Measurements from ENCODE around the gene GABRQ. TPM values are rescaled to one million over a fixed set of nuclear protein-coding genes. Genes with fewer than 3 reads are reported as not detected.
"Not testable (repeated sequence)": the region's sequence is repeated elsewhere in the genome, so short reads cannot be mapped to it uniquely, and the experiment has no call there.

The GABRQ gene
- total RNA-seq, 2 donors from 2014 or later = not detected

GRCh38 chrX:152641996-152642395 lies 4.3 kb downstream of the GABRQ start:
- ATAC-seq (no peak), DNase-seq (ENCODE audit: low spot score) (no peak)
- Mint-ChIP-seq H3K4me1 (ENCODE audit: low read depth in 2 of 2) (no peaks in the 10 kb centered on the region), H3K36me3 (no peaks in the 10 kb centered on the region), H3K27me3 (peaks cover 8 to 9% of the 10 kb centered on the region in 2 donors), H3K4me3 (no peak overlapping the region), H3K9me3 (no peaks in the 10 kb centered on the region), H3K27ac (no peak overlapping the region)

DNA sequence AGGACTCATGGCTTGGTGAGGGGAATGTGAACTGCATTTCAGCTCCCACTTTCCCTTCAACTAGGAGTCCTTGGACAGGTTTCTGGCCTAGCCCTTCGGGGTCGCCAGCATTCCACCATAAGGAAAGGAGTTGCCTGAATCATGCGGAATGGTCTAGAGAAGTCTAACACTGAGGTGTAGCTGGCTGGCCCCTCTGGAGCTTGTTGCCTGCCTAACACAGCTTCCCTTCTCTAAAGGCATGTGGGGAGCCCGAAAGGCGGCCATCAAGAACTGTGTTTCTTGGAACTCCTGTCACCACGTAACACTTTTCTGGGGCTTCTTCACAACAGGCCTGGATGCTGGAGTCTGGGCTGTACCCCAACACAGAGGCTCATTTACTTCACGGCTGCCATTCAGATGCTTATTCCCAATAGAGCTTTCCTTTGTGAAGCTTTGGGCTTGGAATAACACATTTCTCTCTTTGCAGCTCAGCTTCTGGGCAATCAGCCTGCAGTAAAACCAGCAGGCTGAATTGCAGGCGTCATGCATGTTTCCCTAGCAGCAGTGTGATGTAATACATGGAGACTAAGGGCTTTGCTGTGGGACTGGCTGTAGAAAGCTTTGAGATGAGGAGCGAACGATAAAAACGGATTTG lies 5.4 kb downstream of the GABRQ start:
- DNase-seq (ENCODE audit: low spot score) (no peak), ATAC-seq (no peak)
- Mint-ChIP-seq H3K27ac (no peak overlapping the region), H3K36me3 (no peaks in the 10 kb centered on the region), H3K4me1 (ENCODE audit: low read depth in 2 of 2) (no peaks in the 10 kb centered on the region), H3K4me3 (no peak overlapping the region), H3K27me3 (peaks cover 8 to 11% of the 10 kb centered on the region in 2 donors), H3K9me3 (no peaks in the 10 kb centered on the region)

GRCh38 chrX:152646961-152647360 lies 9.3 kb downstream of the GABRQ start:
- Mint-ChIP-seq H3K4me1 (ENCODE audit: low read depth in 2 of 2) (no peaks in the 10 kb centered on the region), H3K27me3 (peaks cover 8 to 11% of the 10 kb centered on the region in 2 donors), H3K27ac (no peak overlapping the region), H3K4me3 (no peak overlapping the region), H3K36me3 (no peaks in the 10 kb centered on the region), H3K9me3 (no peaks in the 10 kb centered on the region)
- ATAC-seq = no peak
- DNase-seq (ENCODE audit: low spot score) = peak; percentile 22

DNA sequence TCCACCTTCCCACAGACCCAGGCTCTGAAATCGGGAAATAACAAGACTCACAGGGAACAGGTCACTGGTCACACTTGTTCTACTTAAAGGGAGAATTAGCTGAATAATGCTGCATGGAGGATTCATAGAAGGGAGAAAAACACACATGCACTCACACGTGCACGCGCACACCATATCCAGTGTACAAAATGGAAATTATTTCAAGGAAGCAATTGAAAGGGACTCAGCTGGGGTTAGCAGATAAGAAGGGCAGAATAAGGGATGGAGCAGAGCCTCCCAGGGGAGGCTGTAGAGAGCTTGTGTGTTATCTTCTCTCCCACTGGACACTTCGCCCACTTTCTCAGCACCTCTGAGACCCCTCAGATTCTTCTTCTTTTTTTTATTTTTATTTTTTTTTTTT lies 10.3 kb downstream of the GABRQ start:
- peaks cover 8 to 11% of the 10 kb centered on the region in 2 donors for H3K27me3 Mint-ChIP-seq
- H3K9me3 Mint-ChIP-seq = no peaks in the 10 kb centered on the region
- H3K27ac Mint-ChIP-seq = no peak overlapping the region
- no peak for ATAC-seq
- peak; percentile 16 for DNase-seq (ENCODE audit: low spot score)
- no peak overlapping the region for H3K4me3 Mint-ChIP-seq
- H3K4me1 Mint-ChIP-seq (ENCODE audit: low read depth in 2 of 2) = no peaks in the 10 kb centered on the region
- H3K36me3 Mint-ChIP-seq = no peaks in the 10 kb centered on the region

DNA sequence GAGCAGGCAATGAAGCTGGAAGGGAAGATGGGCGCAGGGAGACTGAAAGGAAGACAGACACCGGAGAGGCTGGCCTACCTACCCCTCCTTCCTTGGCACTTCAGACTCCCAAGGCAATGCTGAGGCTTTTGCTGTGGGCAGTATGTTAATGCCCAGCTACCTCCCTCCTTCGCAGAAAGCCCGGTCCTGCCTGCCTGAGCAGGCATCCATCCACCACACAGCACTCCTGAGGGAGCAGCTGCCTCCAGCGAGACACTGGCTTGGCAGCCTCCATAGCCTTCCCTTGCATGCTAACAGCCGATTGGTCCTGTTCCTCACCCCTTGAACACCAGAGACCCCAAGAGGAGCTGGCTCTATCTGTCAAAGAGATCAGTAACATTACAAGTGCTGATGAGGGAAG lies 14.4 kb downstream of the GABRQ start:
- DNase-seq (ENCODE audit: low spot score) = no peak
- no peaks in the 10 kb centered on the region for H3K4me1 Mint-ChIP-seq (ENCODE audit: low read depth in 2 of 2)
- H3K27me3 Mint-ChIP-seq = peaks cover 13 to 27% of the 10 kb centered on the region in 2 donors
- H3K9me3 Mint-ChIP-seq = no peaks in the 10 kb centered on the region
- no peak overlapping the region for H3K27ac Mint-ChIP-seq
- ATAC-seq = no peak
- H3K36me3 Mint-ChIP-seq = no peaks in the 10 kb centered on the region
- no peak overlapping the region for H3K4me3 Mint-ChIP-seq

DNA sequence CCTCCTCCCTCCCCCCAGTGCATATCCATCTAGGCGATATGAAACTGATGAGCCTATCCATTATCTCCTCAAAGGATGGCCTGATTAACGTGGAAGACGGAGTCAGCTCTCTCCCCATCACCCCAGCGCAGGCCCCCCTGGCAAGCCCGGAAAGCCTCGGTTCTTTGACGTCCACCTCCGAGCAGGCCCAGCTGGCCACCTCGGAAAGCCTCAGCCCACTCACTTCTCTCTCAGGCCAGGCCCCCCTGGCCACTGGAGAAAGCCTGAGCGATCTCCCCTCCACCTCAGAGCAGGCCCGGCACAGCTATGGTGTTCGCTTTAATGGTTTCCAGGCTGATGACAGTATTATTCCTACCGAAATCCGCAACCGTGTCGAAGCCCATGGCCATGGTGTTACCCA lies 14.8 kb downstream of the GABRQ start:
- H3K27ac Mint-ChIP-seq = no peak overlapping the region
- H3K4me1 Mint-ChIP-seq (ENCODE audit: low read depth in 2 of 2) = no peaks in the 10 kb centered on the region
- no peak for ATAC-seq
- DNase-seq (ENCODE audit: low spot score) = no peak
- H3K4me3 Mint-ChIP-seq = no peak overlapping the region
- H3K36me3 Mint-ChIP-seq = no peaks in the 10 kb centered on the region
- peaks cover 13 to 24% of the 10 kb centered on the region in 2 donors for H3K27me3 Mint-ChIP-seq
- H3K9me3 Mint-ChIP-seq = no peaks in the 10 kb centered on the region

DNA sequence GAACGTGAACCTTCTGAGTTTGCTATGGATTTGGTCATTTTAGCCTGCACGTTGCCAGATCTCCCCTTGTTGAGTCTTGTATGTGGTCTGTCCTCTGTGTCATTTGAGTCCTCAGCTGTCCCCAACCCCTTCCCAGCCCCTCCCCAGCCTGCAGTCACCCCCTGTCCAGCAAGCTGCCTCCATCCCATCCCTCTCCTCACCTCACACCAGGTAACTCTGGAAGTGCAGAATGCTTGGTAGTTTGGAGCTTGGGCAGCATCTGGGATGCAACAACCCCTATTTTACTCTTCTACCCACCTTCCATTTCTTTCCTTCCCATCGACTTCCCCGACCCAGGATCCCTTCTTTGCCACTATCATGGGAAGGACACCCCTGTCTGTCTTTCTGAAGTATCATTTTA lies 18.4 kb downstream of the GABRQ start:
- H3K36me3 Mint-ChIP-seq = no peaks in the 10 kb centered on the region
- H3K27ac Mint-ChIP-seq = no peak overlapping the region
- H3K4me1 Mint-ChIP-seq (ENCODE audit: low read depth in 2 of 2) = no peaks in the 10 kb centered on the region
- no peak overlapping the region for H3K4me3 Mint-ChIP-seq
- ATAC-seq = no peak
- H3K9me3 Mint-ChIP-seq = no peaks in the 10 kb centered on the region
- DNase-seq (ENCODE audit: low spot score) = no peak
- peaks cover 5 to 19% of the 10 kb centered on the region in 2 donors for H3K27me3 Mint-ChIP-seq

GRCh38 chrX:152656890-152657289 lies 19.2 kb downstream of the GABRQ start:
- DNase-seq (ENCODE audit: low spot score) (no peak), ATAC-seq (no peak)
- Mint-ChIP-seq H3K27ac (no peak overlapping the region), H3K9me3 (no peaks in the 10 kb centered on the region), H3K4me3 (no peak overlapping the region), H3K4me1 (ENCODE audit: low read depth in 2 of 2) (no peaks in the 10 kb centered on the region), H3K36me3 (no peaks in the 10 kb centered on the region), H3K27me3 (peaks cover 5 to 19% of the 10 kb centered on the region in 2 donors)

- peaks cover 5 to 16% of the 10 kb centered on the region in 2 donors for H3K27me3 Mint-ChIP-seq
- H3K36me3 Mint-ChIP-seq = no peaks in the 10 kb centered on the region
- no peak for DNase-seq (ENCODE audit: low spot score)
- no peaks in the 10 kb centered on the region for H3K9me3 Mint-ChIP-seq
- no peak for ATAC-seq
- no peaks in the 10 kb centered on the region for H3K4me1 Mint-ChIP-seq (ENCODE audit: low read depth in 2 of 2)
- H3K27ac Mint-ChIP-seq = no peak overlapping the region
- H3K4me3 Mint-ChIP-seq = no peak overlapping the region
These were observed 20.6 kb downstream of the GABRQ start for GRCh38 chrX:152658302-152658701.

DNA sequence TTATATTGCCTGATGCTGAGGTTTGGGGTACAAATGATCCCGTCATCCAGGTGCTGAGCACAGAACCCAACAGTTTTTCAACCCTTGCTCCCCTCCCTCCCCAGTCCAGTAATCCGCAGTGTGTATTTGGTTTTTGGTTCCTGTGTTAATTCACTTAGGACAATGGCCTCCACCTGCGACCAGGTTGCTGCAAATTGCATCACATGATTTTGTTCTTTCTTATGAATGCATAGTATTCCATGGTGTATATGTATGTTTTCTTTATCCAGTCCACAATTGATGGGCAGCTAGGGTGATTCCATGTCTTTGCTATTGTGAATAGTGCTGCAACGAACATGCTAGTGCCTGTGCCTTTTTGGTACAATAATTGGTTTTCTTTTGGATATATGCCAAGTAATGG lies 25.4 kb downstream of the GABRQ start:
- Mint-ChIP-seq H3K4me3 (no peak overlapping the region), H3K27me3 (peaks cover 10% of the 10 kb centered on the region in 2 donors), H3K36me3 (no peaks in the 10 kb centered on the region), H3K9me3 (peaks cover 7% of the 10 kb centered on the region), H3K4me1 (ENCODE audit: low read depth in 2 of 2) (no peaks in the 10 kb centered on the region), H3K27ac (no peak overlapping the region)
- no peak for DNase-seq (ENCODE audit: low spot score)
- ATAC-seq = no peak

GRCh38 chrX:152674135-152674534 lies 36.4 kb downstream of the GABRQ start:
- no peak for DNase-seq (ENCODE audit: low spot score)
- ATAC-seq = no peak
- Mint-ChIP-seq H3K9me3 (no peaks in the 10 kb centered on the region), H3K36me3 (no peaks in the 10 kb centered on the region), H3K27me3 (peaks cover 14 to 25% of the 10 kb centered on the region in 2 donors), H3K4me3 (no peak overlapping the region), H3K27ac (no peak overlapping the region), H3K4me1 (ENCODE audit: low read depth in 2 of 2) (no peaks in the 10 kb centered on the region)

- H3K4me3 Mint-ChIP-seq; H3K27ac Mint-ChIP-seq; H3K36me3 Mint-ChIP-seq; ATAC-seq; H3K4me1 Mint-ChIP-seq (ENCODE audit: low read depth in 2 of 2); DNase-seq (ENCODE audit: low spot score); H3K9me3 Mint-ChIP-seq: not testable (repeated sequence)
- H3K27me3 Mint-ChIP-seq = peaks cover 14 to 22% of the 10 kb centered on the region in 2 donors
These were observed 37.0 kb downstream of the GABRQ start for GRCh38 chrX:152674652-152675051.

DNA sequence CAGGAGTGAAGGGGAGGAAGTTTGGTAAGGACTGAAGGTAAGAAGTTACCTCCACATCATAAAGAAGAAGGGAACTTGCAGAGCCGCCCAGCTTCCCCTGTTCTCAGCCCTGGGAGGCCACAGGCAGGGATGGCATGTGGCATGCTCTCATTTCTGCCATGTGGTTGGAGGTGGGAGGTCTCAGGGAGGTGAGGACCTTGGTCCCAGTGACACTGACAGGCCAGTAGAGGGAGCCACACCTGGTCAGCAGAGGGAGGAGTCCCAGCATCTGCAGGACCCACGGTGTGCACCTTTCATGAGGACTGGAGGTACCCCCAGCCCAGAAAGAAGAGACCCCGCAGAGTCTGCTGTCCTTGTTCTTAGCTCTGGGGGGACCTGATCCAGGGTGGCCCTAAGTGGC lies 43.3 kb downstream of the GABRQ start:
- not testable (repeated sequence) for DNase-seq (ENCODE audit: low spot score); H3K9me3 Mint-ChIP-seq; H3K27ac Mint-ChIP-seq; H3K4me1 Mint-ChIP-seq (ENCODE audit: low read depth in 2 of 2); H3K36me3 Mint-ChIP-seq; H3K27me3 Mint-ChIP-seq; H3K4me3 Mint-ChIP-seq
- ATAC-seq = peak in 1 of 2 donors; percentile 38

DNA sequence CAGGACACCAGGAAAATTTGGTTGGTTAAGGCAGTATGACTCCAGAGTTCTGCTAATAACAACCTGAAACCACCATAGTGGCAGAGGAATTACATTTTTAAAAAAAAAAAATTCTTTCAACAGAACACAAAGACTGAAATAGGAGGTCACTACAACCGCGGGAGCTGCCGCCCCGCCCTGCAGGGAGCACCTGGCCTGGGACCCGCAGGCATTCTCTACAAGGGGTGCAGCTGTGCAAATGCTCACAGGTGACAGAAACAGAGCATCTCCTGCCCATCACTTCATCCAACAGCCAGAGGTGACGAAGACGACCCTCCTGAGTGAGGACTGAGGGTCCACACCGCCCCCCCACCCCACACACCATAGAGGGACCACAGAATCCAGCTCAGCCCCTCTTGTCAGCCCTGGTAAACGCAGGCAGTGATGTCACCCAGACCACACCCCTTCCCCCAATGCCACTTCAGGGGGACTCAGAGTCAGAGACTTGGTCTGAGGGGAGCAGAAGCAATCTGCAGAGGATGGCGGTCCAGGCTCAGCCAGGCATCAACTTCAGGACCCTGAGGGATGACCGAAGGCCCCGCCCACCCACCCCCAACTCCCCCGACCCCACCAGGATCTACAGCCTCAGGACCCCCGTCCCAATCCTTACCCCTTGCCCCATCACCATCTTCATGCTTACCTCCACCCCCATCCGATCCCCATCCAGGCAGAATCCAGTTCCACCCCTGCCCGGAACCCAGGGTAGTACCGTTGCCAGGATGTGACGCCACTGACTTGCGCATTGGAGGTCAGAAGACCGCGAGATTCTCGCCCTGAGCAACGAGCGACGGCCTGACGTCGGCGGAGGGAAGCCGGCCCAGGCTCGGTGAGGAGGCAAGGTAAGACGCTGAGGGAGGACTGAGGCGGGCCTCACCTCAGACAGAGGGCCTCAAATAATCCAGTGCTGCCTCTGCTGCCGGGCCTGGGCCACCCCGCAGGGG lies 60.5 kb downstream of the GABRQ start, which contains the start of gene MAGEA3:
Gene MAGEA3 (plus strand): TSS at position 843 of the 980 bp plus-strand sequence. CDS start 2,039 bp downstream, outside the sequence.
- H3K9me3 Mint-ChIP-seq; DNase-seq (ENCODE audit: low spot score); H3K4me1 Mint-ChIP-seq (ENCODE audit: low read depth in 2 of 2); ATAC-seq; H3K4me3 Mint-ChIP-seq; H3K36me3 Mint-ChIP-seq; H3K27me3 Mint-ChIP-seq; H3K27ac Mint-ChIP-seq: not testable (repeated sequence)

Data from natural killer cell treated with Interleukin-12 subunit alpha and Interleukin-12 subunit beta and Interleukin-15 and Interleukin-18, amount 100 ng/mL, for 72 hours (primary cell).